HepG2 (cell line): Measurements from ENCODE around the gene FFAR4. TPM values are rescaled to one million over a fixed set of nuclear protein-coding genes. Genes with fewer than 3 reads are reported as not detected.

Experiments
- ATAC-seq: fragments of 200-7000 bp; cut with Tn5 transposase; 3 replicates; pipeline ENCODE4 v1.9.1; 2020; ENCODE audit warnings: mild to moderate bottlenecking, moderate library complexity
- BruUV-seq: library from RNA; stranded (reverse); fragments of 400-500 nt; replicated peaks from 2 replicates; lab custom pipeline; 2021; lab: Mats Ljungman, UMichigan
- CTCF ChIA-PET: fragments of 300-600 bp; formaldehyde crosslinking; extraction: SDS; loops from one replicate; lab custom pipeline; 2021; ENCODE audit warnings: low total read pairs, inconsistent platforms, low intra/inter-chr PET ratio; lab: Yijun Ruan, JAX
- POLR2A ChIA-PET: fragments of 350-600 bp; sonication (Branson Sonifier 250); formaldehyde crosslinking; loops from one replicate; lab custom pipeline; 2020; ENCODE audit warnings: antibody characterized with exemption, inconsistent platforms; lab: Yijun Ruan, JAX
- DNase-seq: peaks from one replicate; pipeline ENCODE4 v3.0.0-alpha.2; 2015; ENCODE audit warnings: low spot score
- FAIRE-seq: peaks from 3 replicates; lab custom pipeline; 2011; peaks lifted over from hg19 to GRCh38; lab: Jason Lieb, UNC
- H2AFZ ChIP-seq: one replicate; pipeline ENCODE4 v1.6.1; 2011; ENCODE audit warnings: low read length, inconsistent platforms
- H3K27ac ChIP-seq: fragments of 300-600 bp; 3 replicates; pipeline ENCODE4 v1.8.0; 2011; ENCODE audit warnings: mixed run types, mild to moderate bottlenecking, mixed read lengths, low read length, inconsistent platforms; ENCODE audit not compliant: insufficient read depth; ENCODE audit errors: extremely low read length
- H3K27me3 ChIP-seq, 2 experiments: fragments of 200-600 bp in 1 of 2; 2 replicates in 1 of 2; 3 replicates in 1 of 2; pipeline versions ENCODE4 v1.6.0 to v1.8.0; 2011; ENCODE audit warnings: low read length in 2 of 2, mild to moderate bottlenecking in 2 of 2, moderate library complexity in 2 of 2, inconsistent platforms in 1 of 2; ENCODE audit not compliant: insufficient read depth in 2 of 2, control insufficient read depth in 1 of 2
- H3K36me3 ChIP-seq, 2 experiments: fragments of 200-600 bp in 1 of 2; replicated peaks in 1 of 2; 2 replicates in 1 of 2; 3 replicates in 1 of 2; pipeline versions ENCODE4 v1.5.1 to v1.8.0; 2011; ENCODE audit warnings: low read length in 2 of 2, inconsistent platforms in 1 of 2; ENCODE audit not compliant: insufficient read depth in 2 of 2, control insufficient read depth in 1 of 2
- H3K4me1 ChIP-seq: 2 replicates; pipeline ENCODE4 v1.5.1; 2012; ENCODE audit warnings: low read length, inconsistent platforms; ENCODE audit not compliant: insufficient read depth
- H3K4me2 ChIP-seq: 2 replicates; pipeline ENCODE4 v1.6.0; 2011; ENCODE audit warnings: low read depth, low read length, inconsistent platforms
- H3K4me3 ChIP-seq, 3 experiments: fragments of 200-600 bp in 1 of 3; sonication (generic), shearing (Covaris generic) in 1 of 3; replicated peaks in 1 of 3; 2 replicates each; pipeline ENCODE4 v1.5.1; 2011 to 2016; ENCODE audit warnings: low read length in 3 of 3, inconsistent platforms in 2 of 3, low read depth in 2 of 3, mild to moderate bottlenecking in 2 of 3, control low read depth in 1 of 3, mixed read lengths in 1 of 3; ENCODE audit not compliant: insufficient read depth in 1 of 3
- H3K79me2 ChIP-seq: one replicate; pipeline ENCODE4 v1.6.1; 2011; ENCODE audit warnings: low read length, inconsistent platforms; ENCODE audit not compliant: insufficient read depth
- H3K9ac ChIP-seq: 2 replicates; pipeline ENCODE4 v1.6.0; 2011; ENCODE audit warnings: mild to moderate bottlenecking, low read depth, low read length, inconsistent platforms; ENCODE audit not compliant: insufficient read depth
- H3K9me3 ChIP-seq: 2 replicates; pipeline ENCODE4 v1.5.1; 2012; ENCODE audit warnings: mild to moderate bottlenecking, low read length
- H4K20me1 ChIP-seq: 2 replicates; pipeline ENCODE4 v1.6.0; 2011; ENCODE audit warnings: inconsistent platforms, mild to moderate bottlenecking, low read length, moderate library complexity; ENCODE audit not compliant: insufficient read depth
- ATF7 ChIP-seq, 2 experiments: fragments of 450-650 bp in 1 of 2; sonication (generic) in 1 of 2; formaldehyde crosslinking in 1 of 2; IDR thresholded peaks; 2 replicates each; pipeline versions ENCODE4 v1.4.0 to v1.6.1; 2016 to 2020; ENCODE audit warnings: antibody characterized with exemption in 1 of 2, mild to moderate bottlenecking in 1 of 2, missing genetic modification reagents in 1 of 2
- CREB1 ChIP-seq, 2 experiments: fragments of 450-650 bp in 1 of 2; IDR thresholded peaks; 2 replicates each; pipeline ENCODE4 v1.6.1; 2016 to 2017; ENCODE audit warnings: control low read depth in 1 of 2, mild to moderate bottlenecking in 1 of 2, missing compliant biosample characterization in 1 of 2, missing genetic modification characterization in 1 of 2
- MXI1 ChIP-seq: IDR thresholded peaks from 3 replicates; pipeline ENCODE4 v1.6.1; 2012; ENCODE audit warnings: low read depth, low read length, inconsistent platforms, borderline replicate concordance
- RFX1 ChIP-seq: fragments of 450-650 bp; IDR thresholded peaks from 2 replicates; pipeline ENCODE4 v1.6.1; 2017
- RFX3 ChIP-seq: IDR thresholded peaks from 2 replicates; pipeline ENCODE4 v1.6.1; 2016; ENCODE audit warnings: missing biosample characterization, missing genetic modification reagents
- RFX5 ChIP-seq: IDR thresholded peaks from 2 replicates; pipeline ENCODE4 v1.6.1; 2011; ENCODE audit warnings: low read depth, low read length, improper control_type of control experiment
- ZNF460 ChIP-seq: sonication (generic); formaldehyde crosslinking; IDR thresholded peaks from 2 replicates; pipeline ENCODE4 v1.5.1; 2020; ENCODE audit warnings: missing genetic modification reagents, mild to moderate bottlenecking, borderline replicate concordance
- WGBS: methylation state at CpG from one replicate; pipeline ENCODE4 v1.1.6; 2017; ENCODE audit warnings: low lambda C conversion rate; 5-methylcytosine and 5-hydroxymethylcytosine counted together
- in situ Hi-C: cut with HindIII; loops from 2 replicates; pipeline ENCODE4 v1.10.0; 2017; ENCODE audit warnings: low pct_unique_long_range_greater_than_20kb; ENCODE audit not compliant: extremely low pct_ligation_motif_present
- intact Hi-C: fragments of 100-400 bp; cut with micrococcal nuclease; formaldehyde crosslinking; loops from one replicate; pipeline ENCODE4 v1.10.0; 2022; ENCODE audit not compliant: unreplicated experiment
- polyA plus RNA-seq, 8 experiments: library from polyadenylated mRNA; depleted of rRNA in 3 of 8; stranded (reverse) in 7 of 8; unstranded in 1 of 8; fragments of >200 nt; fragmentation: Illumina TruSeq in 4 of 8; extraction: Trizol in 4 of 8; gene quantifications; 2 replicates each; pipeline versions ENCODE4 v1.2.1 to v1.2.3, GENCODE V29; 2011 to 2016; ENCODE audit warnings: low read depth in 4 of 8, missing spikeins in 1 of 8, mixed read lengths in 1 of 8; ENCODE audit not compliant: insufficient read depth in 1 of 8
- total RNA-seq, 5 experiments: library from RNA; depleted of rRNA; stranded (reverse); fragments of >200 nt; fragmentation: Illumina TruSeq; extraction: Trizol; gene quantifications; 2 replicates each; pipeline ENCODE4 v1.2.3, GENCODE V29; 2016; ENCODE audit warnings: low read depth in 1 of 5
- TF ChIP-seq, protein P1 (sequence below): sonication (generic); formaldehyde crosslinking; IDR thresholded peaks from 2 replicates; pipeline ENCODE4 v1.4.0; 2020; ENCODE audit warnings: missing genetic modification reagents, borderline replicate concordance

The FFAR4 gene
- total and polyA plus RNA-seq, 2 of the 13 experiments (the other 11 are each of a cell fraction or from before 2014, with no cell fraction given): 0.09 TPM; not detected in 1

DNA sequence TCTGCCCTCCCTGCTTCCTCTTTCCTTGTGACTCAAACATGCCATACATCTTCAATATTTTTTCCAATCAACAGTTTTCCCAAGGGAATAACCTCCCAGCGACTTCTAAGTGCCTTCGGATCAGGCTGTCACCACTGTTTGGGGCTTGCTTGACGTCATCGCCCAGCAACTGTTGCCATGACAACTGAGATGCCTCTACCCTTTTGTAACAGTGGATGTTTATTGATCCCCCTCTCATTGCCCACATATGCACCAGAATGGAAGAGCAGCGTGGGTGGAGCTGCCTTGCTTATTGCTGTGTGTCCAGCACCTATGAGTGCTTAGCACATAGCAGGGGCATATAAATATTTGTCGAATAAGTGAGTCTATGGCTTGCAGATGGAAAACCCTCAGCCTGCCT is 14.4 kb downstream of the FFAR4 start:
- ATAC-seq (peak; percentile 18; the same call in 1 of the 3 replicates), DNase-seq (no peak), FAIRE-seq (no peak)
- WGBS: 20% methylated on average over 6 of the region's 6 CpGs
- H2AFZ ChIP-seq: no peak overlapping the region
- TF ChIP-seq, protein P1, sequence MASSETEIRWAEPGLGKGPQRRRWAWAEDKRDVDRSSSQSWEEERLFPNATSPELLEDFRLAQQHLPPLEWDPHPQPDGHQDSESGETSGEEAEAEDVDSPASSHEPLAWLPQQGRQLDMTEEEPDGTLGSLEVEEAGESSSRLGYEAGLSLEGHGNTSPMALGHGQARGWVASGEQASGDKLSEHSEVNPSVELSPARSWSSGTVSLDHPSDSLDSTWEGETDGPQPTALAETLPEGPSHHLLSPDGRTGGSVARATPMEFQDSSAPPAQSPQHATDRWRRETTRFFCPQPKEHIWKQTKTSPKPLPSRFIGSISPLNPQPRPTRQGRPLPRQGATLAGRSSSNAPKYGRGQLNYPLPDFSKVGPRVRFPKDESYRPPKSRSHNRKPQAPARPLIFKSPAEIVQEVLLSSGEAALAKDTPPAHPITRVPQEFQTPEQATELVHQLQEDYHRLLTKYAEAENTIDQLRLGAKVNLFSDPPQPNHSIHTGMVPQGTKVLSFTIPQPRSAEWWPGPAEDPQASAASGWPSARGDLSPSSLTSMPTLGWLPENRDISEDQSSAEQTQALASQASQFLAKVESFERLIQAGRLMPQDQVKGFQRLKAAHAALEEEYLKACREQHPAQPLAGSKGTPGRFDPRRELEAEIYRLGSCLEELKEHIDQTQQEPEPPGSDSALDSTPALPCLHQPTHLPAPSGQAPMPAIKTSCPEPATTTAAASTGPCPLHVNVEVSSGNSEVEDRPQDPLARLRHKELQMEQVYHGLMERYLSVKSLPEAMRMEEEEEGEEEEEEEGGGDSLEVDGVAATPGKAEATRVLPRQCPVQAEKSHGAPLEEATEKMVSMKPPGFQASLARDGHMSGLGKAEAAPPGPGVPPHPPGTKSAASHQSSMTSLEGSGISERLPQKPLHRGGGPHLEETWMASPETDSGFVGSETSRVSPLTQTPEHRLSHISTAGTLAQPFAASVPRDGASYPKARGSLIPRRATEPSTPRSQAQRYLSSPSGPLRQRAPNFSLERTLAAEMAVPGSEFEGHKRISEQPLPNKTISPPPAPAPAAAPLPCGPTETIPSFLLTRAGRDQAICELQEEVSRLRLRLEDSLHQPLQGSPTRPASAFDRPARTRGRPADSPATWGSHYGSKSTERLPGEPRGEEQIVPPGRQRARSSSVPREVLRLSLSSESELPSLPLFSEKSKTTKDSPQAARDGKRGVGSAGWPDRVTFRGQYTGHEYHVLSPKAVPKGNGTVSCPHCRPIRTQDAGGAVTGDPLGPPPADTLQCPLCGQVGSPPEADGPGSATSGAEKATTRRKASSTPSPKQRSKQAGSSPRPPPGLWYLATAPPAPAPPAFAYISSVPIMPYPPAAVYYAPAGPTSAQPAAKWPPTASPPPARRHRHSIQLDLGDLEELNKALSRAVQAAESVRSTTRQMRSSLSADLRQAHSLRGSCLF (CRISPR knock-in tag): no peak
- no peak for TF ChIP-seq ZNF460
- TF ChIP-seq RFX1: peak; percentile 85
- peak; percentile 71 for TF ChIP-seq ATF7 (IDR thresholded peaks at IDR 0.05)
- no peak for TF ChIP-seq ATF7 (CRISPR knock-in tag; IDR thresholded peaks at IDR 0.05)
- TF ChIP-seq CREB1 (IDR thresholded peaks at IDR 0.05): peak; percentile 84
- no peak for TF ChIP-seq CREB1 (CRISPR knock-in tag; IDR thresholded peaks at IDR 0.05)
- peak; percentile 80; the same call in 1 of the 2 replicates for TF ChIP-seq RFX5
- TF ChIP-seq MXI1: peak; percentile 61; the same call in 1 of the 3 replicates
- peak; percentile 73 for TF ChIP-seq RFX3
- no peaks in the 10 kb centered on the region for H3K36me3 ChIP-seq
- H3K9ac ChIP-seq: no peak overlapping the region
- H3K79me2 ChIP-seq: no peaks in the 10 kb centered on the region
- no peaks in the 10 kb centered on the region for H3K9me3 ChIP-seq
- in situ Hi-C loops (no loop called here), intact Hi-C loops (no loop called here)
- H3K27ac ChIP-seq: no peak overlapping the region
- no peak overlapping the region for H3K4me3 ChIP-seq
- peaks cover 0 to 3% of the 10 kb centered on the region in 2 experiments; a peak in 2 of 5 replicates for H3K27me3 ChIP-seq
- BruUV-seq: no TSS peak
- no peaks in the 10 kb centered on the region for H4K20me1 ChIP-seq
- H3K4me2 ChIP-seq: no peak overlapping the region
- POLR2A ChIA-PET: no interaction called here
- CTCF ChIA-PET: no interaction called here
- H3K4me1 ChIP-seq: peaks cover 21% of the 10 kb centered on the region
